OCI-LY7 (cell line): Measurements from ENCODE around the gene COX14.

Experiments used
- CTCF ChIP-seq: fragments of 200-600 bp; sonication (generic); conservative IDR thresholded peaks from 2 replicates; pipeline ENCODE4 v1.5.1; 2014; ENCODE audit warnings: mild to moderate bottlenecking, antibody characterized with exemption, low read length, moderate library complexity, mixed read lengths
- EZH2phosphoT487 ChIP-seq: fragments of 200-600 bp; sonication (generic); IDR thresholded peaks from 2 replicates; pipeline ENCODE4 v1.6.1; 2018; ENCODE audit warnings: low read depth, borderline replicate concordance, mild to moderate bottlenecking, mixed run types, antibody characterized with exemption, low read length, moderate library complexity, mixed read lengths

DNA sequence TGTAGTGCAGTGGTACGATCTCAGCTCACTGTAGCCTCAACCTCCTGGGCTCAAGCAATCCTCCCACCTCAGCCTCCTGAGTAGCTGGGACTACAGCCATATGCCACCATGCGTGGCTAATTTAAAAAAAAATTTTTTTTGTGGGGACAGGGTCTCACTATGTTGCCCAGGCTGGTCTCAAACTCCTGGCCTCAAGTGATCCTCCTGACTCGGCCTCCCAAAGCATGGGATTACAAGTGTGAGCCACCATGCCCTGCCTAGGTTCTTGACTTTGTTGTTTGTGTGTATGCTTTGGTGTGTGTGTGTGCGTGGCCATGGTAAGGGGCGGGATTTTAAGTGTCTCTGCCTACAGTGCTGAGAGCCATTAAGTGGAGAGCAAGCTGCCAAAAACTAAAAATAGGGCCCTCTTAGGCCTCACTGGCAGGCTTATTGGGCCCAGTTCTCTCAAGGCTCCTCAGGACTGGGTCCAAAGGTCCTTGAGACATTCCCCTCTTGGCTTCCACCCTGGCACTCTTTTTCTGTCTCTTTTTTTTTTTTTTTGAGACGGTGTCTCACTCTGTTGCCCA is 5.1 kb downstream of the COX14 start:
- no peak for TF ChIP-seq CTCF
- no peak for TF ChIP-seq EZH2phosphoT487
